SK-N-SH (cell line): Measurements from ENCODE around the gene MANF. TPM values are rescaled to one million over a fixed set of nuclear protein-coding genes. Genes with fewer than 3 reads are reported as not detected.
A peak's percentile ranks its signal among the peaks of the same experiment; 100 is the strongest.

ENCODE experiments used
- CTCF ChIA-PET: fragments of 300-600, 350-600 bp; formaldehyde crosslinking; extraction: SDS; loops from one replicate; lab custom pipeline; 2021; lab: Yijun Ruan, JAX
- POLR2A ChIA-PET: fragments of 350-600 bp; sonication (Branson Sonifier 250); formaldehyde crosslinking; extraction: SDS; loops from one replicate; lab custom pipeline; 2020; ENCODE audit warnings: antibody characterized with exemption, inconsistent platforms; lab: Yijun Ruan, JAX
- DNase-seq: peaks from one replicate; pipeline ENCODE4 v3.0.0; 2012
- H2AFZ ChIP-seq: fragments of 200-600 bp; sonication (generic); 2 replicates; pipeline ENCODE4 v1.8.1; 2016; ENCODE audit warnings: antibody characterized with exemption, mild to moderate bottlenecking, low read depth
- H3F3A ChIP-seq: fragments of 200-600 bp; sonication (generic); replicated peaks from 2 replicates; pipeline ENCODE3; 2016; ENCODE audit warnings: antibody characterized with exemption, mild to moderate bottlenecking; ENCODE audit not compliant: insufficient read depth
- H3K27ac ChIP-seq, 2 experiments: fragments of 200-500 bp in 1 of 2; fragments of 200-600 bp in 1 of 2; sonication (Bioruptor generic) in 1 of 2; sonication (generic), shearing (Covaris generic) in 1 of 2; 2 replicates each; pipeline versions ENCODE4 v1.5.1 to v1.6.1; 2014 to 2016; ENCODE audit warnings: low read depth in 2 of 2, inconsistent platforms in 1 of 2, low read length in 1 of 2, mild to moderate bottlenecking in 1 of 2, mixed read lengths in 1 of 2
- H3K27me3 ChIP-seq: fragments of 200-600 bp; sonication (generic), shearing (Covaris generic); 2 replicates; pipeline ENCODE4 v1.6.1; 2016; ENCODE audit warnings: mixed run types; ENCODE audit not compliant: insufficient read depth
- H3K36me3 ChIP-seq, 2 experiments: fragments of 200-500 bp in 1 of 2; fragments of 200-600 bp in 1 of 2; sonication (Bioruptor generic) in 1 of 2; sonication (generic) in 1 of 2; replicated peaks in 1 of 2; 2 replicates each; pipeline versions ENCODE3 to v1.5.1; 2014 to 2016; ENCODE audit warnings: low read length in 1 of 2, mild to moderate bottlenecking in 1 of 2; ENCODE audit not compliant: insufficient read depth in 2 of 2, control insufficient read depth in 1 of 2
- H3K4me1 ChIP-seq, 2 experiments: fragments of 200-500 bp in 1 of 2; fragments of 200-600 bp in 1 of 2; sonication (Bioruptor generic) in 1 of 2; sonication (generic), shearing (Covaris generic) in 1 of 2; 2 replicates each; pipeline versions ENCODE4 v1.5.1 to v1.6.1; 2014 to 2016; ENCODE audit warnings: low read depth in 1 of 2, low read length in 1 of 2, mixed run types in 1 of 2; ENCODE audit not compliant: insufficient read depth in 2 of 2, control insufficient read depth in 1 of 2
- H3K4me2 ChIP-seq: fragments of 200-600 bp; sonication (generic), shearing (Covaris generic); 2 replicates; pipeline ENCODE4 v1.6.1; 2017; ENCODE audit warnings: mixed run types
- H3K4me3 ChIP-seq, 2 experiments: fragments of 200-500 bp in 1 of 2; fragments of 200-600 bp in 1 of 2; sonication (Bioruptor generic) in 1 of 2; sonication (generic), shearing (Covaris generic) in 1 of 2; 2 replicates each; pipeline versions ENCODE4 v1.5.1 to v1.8.1; 2014 to 2016; ENCODE audit warnings: low read depth in 2 of 2, inconsistent platforms in 1 of 2, low read length in 1 of 2, mild to moderate bottlenecking in 1 of 2, mixed read lengths in 1 of 2, moderate library complexity in 1 of 2
- H3K79me2 ChIP-seq: fragments of 200-600 bp; sonication (generic); 2 replicates; pipeline ENCODE4 v1.8.1; 2017; ENCODE audit warnings: mild to moderate bottlenecking; ENCODE audit not compliant: insufficient read depth
- H3K9ac ChIP-seq: fragments of 200-600 bp; sonication (generic); 2 replicates; pipeline ENCODE4 v1.6.1; 2017; ENCODE audit warnings: mixed run types
- H3K9me2 ChIP-seq: fragments of 200-600 bp; sonication (generic); 2 replicates; pipeline ENCODE4 v1.6.1; 2017; ENCODE audit warnings: mixed run types
- H3K9me3 ChIP-seq: fragments of 200-600 bp; sonication (generic); 2 replicates; pipeline ENCODE4 v1.6.1; 2017; ENCODE audit warnings: mixed run types, mild to moderate bottlenecking, moderate library complexity
- H4K20me1 ChIP-seq: fragments of 200-600 bp; sonication (generic); 2 replicates; pipeline ENCODE4 v1.6.1; 2017; ENCODE audit warnings: mild to moderate bottlenecking, mixed run types; ENCODE audit not compliant: insufficient read depth
- FOXM1 ChIP-seq: IDR thresholded peaks from 2 replicates; pipeline ENCODE4 v1.4.0; 2012; ENCODE audit warnings: low read depth, mild to moderate bottlenecking
- MXI1 ChIP-seq: IDR thresholded peaks from 2 replicates; pipeline ENCODE4 v1.6.1; 2012; ENCODE audit warnings: mild to moderate bottlenecking, low read depth, low read length, improper control_type of control experiment
- POLR2AphosphoS5 ChIP-seq: IDR thresholded peaks from 2 replicates; pipeline ENCODE4 v1.6.1; 2012; ENCODE audit warnings: low read depth, low read length
- RAD21 ChIP-seq: IDR thresholded peaks from 2 replicates; pipeline ENCODE4 v1.6.1; 2012; ENCODE audit warnings: mild to moderate bottlenecking, low read length
- RCOR1 ChIP-seq: fragments of 150-350 bp; IDR thresholded peaks from 2 replicates; pipeline ENCODE4 v1.6.1; 2017; ENCODE audit warnings: antibody characterized with exemption, low read length
- SMC3 ChIP-seq: IDR thresholded peaks from 2 replicates; pipeline ENCODE4 v1.6.1; 2012; ENCODE audit warnings: low read depth, low read length, improper control_type of control experiment
- TEAD4 ChIP-seq: IDR thresholded peaks from 2 replicates; pipeline ENCODE4 v1.4.0; 2012; ENCODE audit warnings: mild to moderate bottlenecking, borderline replicate concordance; ENCODE audit not compliant: insufficient read depth
- WGBS: methylation state at CpG from one replicate; pipeline ENCODE4 v1.1.6; 2017; ENCODE audit warnings: low lambda C conversion rate; 5-methylcytosine and 5-hydroxymethylcytosine counted together
- polyA plus RNA-seq, 3 experiments: library from polyadenylated mRNA; depleted of rRNA; stranded (reverse); fragments of >200 nt; gene quantifications; 2 replicates each; pipeline ENCODE4 v1.2.3, GENCODE V29; 2012
- TF ChIP-seq, protein P1 (sequence below): fragments of 200-600 bp; sonication (generic); IDR thresholded peaks from 2 replicates; pipeline ENCODE4 v1.6.1; 2017; ENCODE audit warnings: antibody characterized with exemption, mild to moderate bottlenecking, moderate library complexity

MANF gene
- polyA plus RNA-seq, 1 of the 3 experiments (the other 2 are of a cell fraction): 121 TPM

DNA sequence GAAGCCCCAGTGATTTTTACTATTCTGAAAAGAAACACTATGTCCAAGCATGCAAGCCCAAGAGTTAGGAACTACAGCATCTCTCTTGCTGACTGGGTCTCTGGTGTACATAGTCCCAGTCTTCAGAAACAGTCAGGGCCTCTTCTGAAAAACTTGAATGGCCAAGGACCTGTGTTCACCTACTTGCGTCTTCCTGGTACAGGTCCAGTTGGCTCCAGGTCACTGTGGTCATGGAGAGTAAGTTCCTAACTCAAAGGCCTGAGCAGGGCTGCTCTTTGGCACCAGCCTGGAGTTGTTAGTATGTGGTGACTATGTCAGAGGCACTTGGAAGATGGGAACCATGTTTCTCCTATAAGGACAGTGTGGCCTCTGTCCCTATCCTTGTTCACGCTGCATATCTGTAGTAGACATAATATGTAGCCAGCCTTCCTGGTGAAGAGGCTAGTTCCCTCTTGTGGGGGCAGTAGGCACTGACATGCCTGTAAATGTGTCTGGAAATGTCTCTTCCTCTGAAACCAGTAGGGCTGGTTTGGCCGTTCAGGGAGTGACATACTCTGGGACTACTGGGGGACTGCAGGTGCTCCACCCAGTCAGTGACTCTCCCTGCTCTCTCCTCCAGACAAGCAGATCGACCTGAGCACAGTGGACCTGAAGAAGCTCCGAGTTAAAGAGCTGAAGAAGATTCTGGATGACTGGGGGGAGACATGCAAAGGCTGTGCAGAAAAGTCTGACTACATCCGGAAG is 3.4 kb downstream of the MANF start:
- H4K20me1 ChIP-seq: peaks cover 25% of the 10 kb centered on the region
- TF ChIP-seq SMC3: peak; percentile 18; the same call in 1 of the 2 replicates
- no peak for TF ChIP-seq TEAD4
- no peak for TF ChIP-seq RCOR1
- no peak overlapping the region; a peak in 1 of 4 replicates for H3K4me3 ChIP-seq
- peak overlapping the region; percentile 91; the same call in 1 of the 2 replicates for H3K4me2 ChIP-seq
- H3K9me3 ChIP-seq: no peaks in the 10 kb centered on the region
- POLR2A ChIA-PET: interaction anchor here (1.3 kb wide), 1 partner anchor 9 kb away, joined by 3 read pairs; no protein-coding TSS in a partner anchor
- CTCF ChIA-PET: interaction anchor here (0.6 to 3.9 kb wide), 30 partner anchors 9 to 873 kb away, joined by 3 to 37 read pairs (median 4); partner anchors contain the start of genes CISH and DCAF1
- H3K79me2 ChIP-seq: peaks cover 84% of the 10 kb centered on the region
- no peaks in the 10 kb centered on the region for H3K27me3 ChIP-seq
- H3K4me1 ChIP-seq: peaks cover 24 to 60% of the 10 kb centered on the region in 2 experiments
- H3K9me2 ChIP-seq: no peaks in the 10 kb centered on the region
- H3K36me3 ChIP-seq: peaks cover 28 to 42% of the 10 kb centered on the region in 2 experiments
- no peak for DNase-seq
- H3F3A ChIP-seq: peaks cover 36% of the 10 kb centered on the region
- H3K27ac ChIP-seq: 0 out of 4 replicates have a peak overlapping the region, but pooled peaks of 1 of the 2 experiments have one; percentile 9
- H3K9ac ChIP-seq: no peak overlapping the region
- WGBS: 55% methylated on average over 3 of the region's 6 CpGs
- no peak overlapping the region for H2AFZ ChIP-seq

DNA sequence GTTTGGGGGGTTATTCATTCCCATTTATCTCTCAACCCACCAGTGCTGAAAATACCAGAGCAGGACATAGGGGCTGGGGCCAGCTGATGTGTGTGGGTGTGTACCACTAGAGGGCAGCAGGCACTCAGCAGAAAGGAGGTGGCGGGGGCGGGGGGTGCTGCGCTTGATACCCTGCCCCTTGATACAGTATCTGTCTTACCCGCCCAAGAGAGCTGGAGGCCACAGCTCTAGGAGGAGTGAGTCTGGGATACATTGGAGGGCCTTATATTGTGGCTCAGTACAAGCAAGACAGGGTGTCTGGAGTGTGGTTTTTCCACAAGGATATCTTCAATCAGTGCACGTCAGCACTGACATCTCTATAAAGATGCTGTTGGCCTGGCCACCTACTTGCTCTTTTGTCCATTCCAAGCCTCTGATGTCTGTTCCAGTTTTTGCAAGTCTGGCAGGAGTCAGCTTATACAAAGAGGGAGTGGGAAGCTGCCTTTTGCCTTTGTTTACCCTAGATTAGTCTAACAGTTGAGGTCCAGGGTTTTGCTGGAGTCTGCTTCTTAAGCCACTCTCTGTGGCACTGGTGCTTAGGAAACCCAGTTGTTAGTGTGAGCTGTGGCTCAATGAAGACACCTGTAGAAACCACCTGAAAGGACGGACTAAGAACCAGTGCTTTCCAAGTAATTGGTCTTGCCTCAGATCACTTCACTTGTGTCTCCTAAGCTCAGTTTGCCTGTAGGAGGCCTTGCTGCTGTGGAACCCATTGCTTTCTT is 4.5 kb downstream of the MANF start:
- WGBS: 45% methylated on average over 5 of the region's 6 CpGs
- Histone ChIP-seq H3K4me2 (no peak overlapping the region), H2AFZ (no peak overlapping the region), H3K9me3 (no peaks in the 10 kb centered on the region), H3F3A (peaks cover 42% of the 10 kb centered on the region), H3K9ac (no peak overlapping the region), H4K20me1 (peaks cover 37% of the 10 kb centered on the region), H3K36me3 (peaks cover 38 to 53% of the 10 kb centered on the region in 2 experiments), H3K4me3 (no peak overlapping the region), H3K27ac (peak overlapping the region in 1 of 2 experiments; percentile 81; a peak in 2 of 4 replicates), H3K4me1 (peaks cover 25 to 67% of the 10 kb centered on the region in 2 experiments), H3K27me3 (no peaks in the 10 kb centered on the region), H3K79me2 (peaks cover 84% of the 10 kb centered on the region), H3K9me2 (no peaks in the 10 kb centered on the region)
- DNase-seq: peak; percentile 84
- ChIA-PET POLR2A (interaction anchor here (0.6 kb wide), 1 partner anchor 593 kb away, joined by 3 read pairs; no protein-coding TSS in a partner anchor), CTCF (interaction anchor here (0.6 to 3.9 kb wide), 53 partner anchors 11 to 1032 kb away, joined by 3 to 37 read pairs (median 3); partner anchors contain the start of genes CISH, DCAF1 and HEMK1)
- TF ChIP-seq MXI1: no peak
- TF ChIP-seq, protein P1, sequence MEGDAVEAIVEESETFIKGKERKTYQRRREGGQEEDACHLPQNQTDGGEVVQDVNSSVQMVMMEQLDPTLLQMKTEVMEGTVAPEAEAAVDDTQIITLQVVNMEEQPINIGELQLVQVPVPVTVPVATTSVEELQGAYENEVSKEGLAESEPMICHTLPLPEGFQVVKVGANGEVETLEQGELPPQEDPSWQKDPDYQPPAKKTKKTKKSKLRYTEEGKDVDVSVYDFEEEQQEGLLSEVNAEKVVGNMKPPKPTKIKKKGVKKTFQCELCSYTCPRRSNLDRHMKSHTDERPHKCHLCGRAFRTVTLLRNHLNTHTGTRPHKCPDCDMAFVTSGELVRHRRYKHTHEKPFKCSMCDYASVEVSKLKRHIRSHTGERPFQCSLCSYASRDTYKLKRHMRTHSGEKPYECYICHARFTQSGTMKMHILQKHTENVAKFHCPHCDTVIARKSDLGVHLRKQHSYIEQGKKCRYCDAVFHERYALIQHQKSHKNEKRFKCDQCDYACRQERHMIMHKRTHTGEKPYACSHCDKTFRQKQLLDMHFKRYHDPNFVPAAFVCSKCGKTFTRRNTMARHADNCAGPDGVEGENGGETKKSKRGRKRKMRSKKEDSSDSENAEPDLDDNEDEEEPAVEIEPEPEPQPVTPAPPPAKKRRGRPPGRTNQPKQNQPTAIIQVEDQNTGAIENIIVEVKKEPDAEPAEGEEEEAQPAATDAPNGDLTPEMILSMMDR: peak; percentile 90
- no peak for TF ChIP-seq POLR2AphosphoS5
- peak; percentile 52 for TF ChIP-seq RAD21
- no peak for TF ChIP-seq FOXM1
- TF ChIP-seq SMC3: peak; percentile 32
